Measurements from ENCODE around the gene CEP72. TPM values are rescaled to one million over a fixed set of nuclear protein-coding genes. Genes with fewer than 3 reads are reported as not detected.
"Not testable (repeated sequence)": the region's sequence is repeated elsewhere in the genome, so short reads cannot be mapped to it uniquely, and the experiment has no call there.

Gene CEP72
- total RNA-seq, 2 experiments from 2014 or later: 28.2 to 31.6 TPM

DNA sequence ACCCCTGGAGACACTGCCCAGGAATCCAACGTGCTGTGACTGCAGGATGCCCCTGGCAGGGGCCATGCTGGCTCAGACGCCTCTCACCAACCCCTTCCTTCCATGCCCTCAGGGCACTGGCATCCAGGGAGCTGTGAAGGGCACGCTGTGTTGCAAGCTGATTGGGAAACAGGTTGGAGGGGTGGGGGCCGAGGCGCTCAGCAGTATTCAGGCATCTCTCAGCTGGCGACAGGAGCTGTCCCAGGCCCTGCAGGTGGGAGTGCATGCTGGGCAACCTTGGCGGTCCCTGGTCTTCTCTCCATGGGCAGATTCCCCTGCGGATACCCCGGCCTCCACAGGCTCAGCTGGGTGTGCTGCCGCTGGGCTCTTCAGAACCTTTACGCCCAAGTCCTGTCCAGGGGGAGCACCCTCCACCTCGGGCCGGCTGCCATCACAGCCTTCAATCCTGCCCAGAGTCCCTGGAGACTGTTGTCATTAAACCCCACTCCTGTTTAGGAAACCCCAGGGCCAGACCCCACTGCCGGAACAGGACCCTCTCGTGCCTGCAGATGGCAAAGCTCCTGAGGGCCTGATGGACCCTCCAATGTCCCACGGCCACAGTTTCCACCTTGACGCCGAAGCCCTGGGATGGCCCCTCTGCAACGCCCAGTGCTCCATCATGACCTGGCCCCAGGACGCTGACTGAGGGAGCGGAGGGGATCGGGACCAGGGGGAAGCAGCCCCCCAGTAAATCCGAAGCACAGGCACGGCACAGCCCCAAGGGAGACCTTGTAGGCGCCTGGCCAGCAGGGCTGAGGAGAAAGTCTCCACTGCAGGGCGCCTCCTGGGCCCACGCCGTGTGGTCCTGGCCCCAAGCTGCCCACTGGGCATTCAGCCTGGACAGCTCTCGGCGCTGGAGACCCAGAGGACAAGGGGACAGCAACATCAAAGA lies 71.7 kb downstream of the CEP72 start:
- CTCF ChIA-PET: no interaction called here
- peak; percentile 4 for DNase-seq
- POLR2A ChIA-PET: no interaction called here
- Mint-ChIP-seq H3K4me3 (no peak overlapping the region), H3K4me1 (no peaks in the 10 kb centered on the region), H3K36me3 (ENCODE audit: low read depth) (no peaks in the 10 kb centered on the region), H3K9me3 (no peaks in the 10 kb centered on the region), H3K27ac (no peak overlapping the region), H3K27me3 (no peaks in the 10 kb centered on the region)

- Mint-ChIP-seq H3K36me3 (ENCODE audit: low read depth) (no peaks in the 10 kb centered on the region), H3K9me3 (no peaks in the 10 kb centered on the region), H3K4me1 (no peaks in the 10 kb centered on the region), H3K27ac (no peak overlapping the region), H3K27me3 (no peaks in the 10 kb centered on the region), H3K4me3 (no peak overlapping the region)
- POLR2A ChIA-PET: no interaction called here
- DNase-seq: peak; percentile 4
- CTCF ChIA-PET: no interaction called here
Measured at GRCh38 chr5:684751-685216, 72.6 kb downstream of the CEP72 start.

GRCh38 chr5:685262-686171 lies 73.4 kb downstream of the CEP72 start:
- no peaks in the 10 kb centered on the region for H3K4me1 Mint-ChIP-seq
- no peak for DNase-seq

DNA sequence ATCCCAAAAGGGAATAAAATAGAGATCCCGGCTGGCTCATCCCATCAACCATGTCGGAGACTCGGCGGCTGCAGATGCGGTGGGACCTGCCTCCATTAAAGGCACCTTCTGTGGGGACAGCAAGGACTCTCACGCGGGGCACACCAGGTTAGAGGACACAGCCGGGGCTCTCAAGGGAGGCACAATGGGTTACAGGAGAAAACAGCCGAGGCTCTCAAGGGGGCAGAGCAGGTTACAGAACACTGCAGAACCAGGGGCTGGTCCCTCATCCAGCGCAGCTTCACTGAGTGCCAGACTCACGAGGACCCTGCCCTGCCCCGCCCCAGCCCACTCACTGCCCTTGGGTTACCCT lies 74.0 kb downstream of the CEP72 start:
- H3K4me1 Mint-ChIP-seq; H3K27ac Mint-ChIP-seq; DNase-seq; H3K27me3 Mint-ChIP-seq; H3K9me3 Mint-ChIP-seq; H3K4me3 Mint-ChIP-seq; CTCF ChIA-PET; POLR2A ChIA-PET; H3K36me3 Mint-ChIP-seq (ENCODE audit: low read depth): not testable (repeated sequence)

More at GRCh38 chr5:685262-686171, 73.4 kb downstream of the CEP72 start:
- H3K36me3 Mint-ChIP-seq (ENCODE audit: low read depth): no peaks in the 10 kb centered on the region
- no peaks in the 10 kb centered on the region for H3K9me3 Mint-ChIP-seq
- POLR2A ChIA-PET: no interaction called here
- H3K27ac Mint-ChIP-seq: no peak overlapping the region
- no peaks in the 10 kb centered on the region for H3K27me3 Mint-ChIP-seq
- H3K4me3 Mint-ChIP-seq: no peak overlapping the region
- CTCF ChIA-PET: no interaction called here

- H3K4me1 Mint-ChIP-seq; H3K4me3 Mint-ChIP-seq; CTCF ChIA-PET; H3K27ac Mint-ChIP-seq; H3K27me3 Mint-ChIP-seq; DNase-seq; H3K36me3 Mint-ChIP-seq (ENCODE audit: low read depth); H3K9me3 Mint-ChIP-seq; POLR2A ChIA-PET: not testable (repeated sequence)
Measured at GRCh38 chr5:686936-687335, 74.8 kb downstream of the CEP72 start.

DNA sequence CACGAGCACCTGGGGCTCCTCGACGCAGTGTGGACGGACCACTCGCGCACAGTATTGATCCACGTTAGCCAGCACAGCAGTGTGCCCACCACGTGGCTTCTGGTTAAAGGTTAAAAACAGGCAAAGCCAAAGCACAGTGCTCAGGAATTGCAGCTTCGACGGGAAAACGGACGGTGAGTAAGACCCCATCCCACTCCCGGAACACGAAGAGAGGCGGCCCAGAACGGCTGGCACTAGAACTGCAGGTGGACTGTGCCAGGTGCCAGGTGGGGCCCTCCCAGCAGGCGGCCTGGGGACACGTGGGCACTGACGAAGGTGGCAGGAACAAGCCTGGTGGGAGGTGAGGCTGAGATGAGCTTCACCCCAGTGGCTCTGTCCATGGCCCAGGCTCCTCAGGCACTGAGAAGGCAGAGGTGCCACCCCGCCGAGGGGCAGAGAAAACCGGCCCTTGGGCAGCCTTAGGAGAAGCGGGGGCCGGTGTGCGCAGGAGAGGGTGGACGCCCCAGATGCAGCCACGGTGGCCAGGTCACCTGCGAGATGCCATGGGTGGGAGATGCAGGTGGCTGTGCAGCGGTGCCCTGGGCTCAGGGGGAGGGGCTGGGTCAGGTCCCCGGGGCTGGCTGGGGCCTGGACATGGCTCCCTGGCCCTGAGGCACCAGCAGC lies 76.3 kb downstream of the CEP72 start:
- H3K4me1 Mint-ChIP-seq; H3K36me3 Mint-ChIP-seq (ENCODE audit: low read depth); POLR2A ChIA-PET; H3K27me3 Mint-ChIP-seq; DNase-seq; CTCF ChIA-PET; H3K4me3 Mint-ChIP-seq; H3K9me3 Mint-ChIP-seq; H3K27ac Mint-ChIP-seq: not testable (repeated sequence)

DNA sequence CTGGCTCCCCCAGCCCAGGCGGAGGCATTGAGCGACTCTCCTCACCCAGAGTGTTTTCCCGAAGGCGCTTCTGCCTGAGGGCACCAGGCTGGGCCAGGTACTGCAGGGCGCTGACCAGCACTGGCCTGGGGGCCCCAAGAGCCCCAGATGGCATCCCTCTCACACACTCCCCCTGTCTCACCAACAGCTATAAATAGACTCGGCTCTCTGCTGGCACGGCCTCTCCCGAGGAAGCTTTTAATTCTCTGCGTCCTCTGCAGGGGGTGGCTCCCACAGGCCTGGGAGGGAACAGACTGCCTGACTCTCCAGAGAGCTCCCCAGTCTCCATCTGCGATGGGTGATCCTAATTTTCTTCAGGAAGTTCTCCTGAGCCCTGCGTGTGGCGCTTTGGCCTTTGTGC lies 78.2 kb downstream of the CEP72 start:
- H3K27me3 Mint-ChIP-seq; H3K36me3 Mint-ChIP-seq (ENCODE audit: low read depth); CTCF ChIA-PET; DNase-seq; H3K4me1 Mint-ChIP-seq; H3K27ac Mint-ChIP-seq; H3K4me3 Mint-ChIP-seq; POLR2A ChIA-PET; H3K9me3 Mint-ChIP-seq: not testable (repeated sequence)

DNA sequence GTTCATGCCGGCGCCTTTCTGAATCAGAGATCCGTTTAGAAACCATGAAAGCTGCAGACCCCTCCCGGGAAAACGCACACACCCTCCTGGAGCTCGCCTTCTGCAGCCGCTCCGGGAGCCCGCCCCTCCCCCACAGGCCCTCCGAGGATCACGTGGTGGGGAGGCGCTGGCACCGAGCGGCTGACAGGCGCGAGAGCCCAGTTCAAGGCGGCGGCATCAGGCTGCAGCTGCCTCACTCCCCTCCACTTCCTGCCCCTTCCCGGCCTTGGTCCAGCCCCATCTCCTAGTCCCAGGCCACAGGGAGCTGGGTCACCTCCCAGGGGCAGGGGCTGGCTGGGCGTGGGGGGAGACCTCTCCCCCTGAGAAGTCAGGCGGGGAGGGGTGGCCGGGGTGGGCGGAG lies 78.9 kb downstream of the CEP72 start:
- CTCF ChIA-PET; H3K4me3 Mint-ChIP-seq; H3K4me1 Mint-ChIP-seq; POLR2A ChIA-PET; H3K9me3 Mint-ChIP-seq; H3K27me3 Mint-ChIP-seq; H3K36me3 Mint-ChIP-seq (ENCODE audit: low read depth); DNase-seq; H3K27ac Mint-ChIP-seq: not testable (repeated sequence)

DNA sequence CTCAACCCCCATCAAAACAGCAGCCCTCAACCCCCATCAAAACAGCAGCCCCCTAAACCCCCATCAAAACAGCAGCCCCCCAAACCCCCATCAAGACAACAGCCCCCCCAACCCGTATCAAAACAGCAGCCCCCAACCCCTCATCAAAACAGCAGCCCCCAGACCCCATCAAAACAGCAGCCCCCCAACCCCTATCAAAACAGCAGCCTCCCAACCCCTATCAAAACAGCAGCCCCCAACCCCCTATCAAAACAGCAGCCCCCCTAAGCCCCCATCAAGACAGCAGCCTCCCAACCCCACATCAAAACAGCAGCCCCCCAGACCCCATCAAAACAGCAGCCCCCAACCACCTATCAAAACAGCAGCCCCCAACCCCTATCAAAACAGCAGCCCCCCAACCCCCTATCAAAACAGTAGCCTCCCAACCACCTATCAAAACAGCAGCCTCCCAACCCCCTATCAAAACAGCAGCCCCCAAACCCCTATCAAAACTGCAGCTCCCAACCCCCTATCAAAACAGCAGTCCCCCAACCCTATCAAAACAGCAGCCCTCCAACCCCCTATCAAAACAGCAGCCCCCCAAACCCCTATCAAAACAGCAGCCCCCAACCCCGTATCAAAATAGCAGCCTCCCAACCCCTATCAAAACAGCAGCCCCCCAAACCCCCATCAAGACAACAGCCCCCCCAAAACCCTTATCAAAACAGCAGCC lies 79.8 kb downstream of the CEP72 start:
- Mint-ChIP-seq H3K4me3 (no peak overlapping the region), H3K36me3 (ENCODE audit: low read depth) (no peaks in the 10 kb centered on the region), H3K4me1 (no peaks in the 10 kb centered on the region), H3K9me3 (no peaks in the 10 kb centered on the region), H3K27ac (no peak overlapping the region), H3K27me3 (peaks cover 3% of the 10 kb centered on the region)
- DNase-seq: no peak
- ChIA-PET POLR2A (no interaction called here), CTCF (no interaction called here)

- H3K9me3 Mint-ChIP-seq; H3K36me3 Mint-ChIP-seq (ENCODE audit: low read depth); H3K4me1 Mint-ChIP-seq; CTCF ChIA-PET; H3K27me3 Mint-ChIP-seq; DNase-seq; H3K27ac Mint-ChIP-seq; POLR2A ChIA-PET; H3K4me3 Mint-ChIP-seq: not testable (repeated sequence)
Measured at GRCh38 chr5:692529-693041, 80.4 kb downstream of the CEP72 start.

GRCh38 chr5:693271-694041 lies 81.3 kb downstream of the CEP72 start, which contains the start of gene TPPP:
TSS of gene TPPP (minus strand) at chr5:693352. CDS start at chr5:678060, 15,292 bp downstream.
- H3K9me3 Mint-ChIP-seq; H3K4me1 Mint-ChIP-seq; POLR2A ChIA-PET; H3K4me3 Mint-ChIP-seq; H3K36me3 Mint-ChIP-seq (ENCODE audit: low read depth); CTCF ChIA-PET; H3K27ac Mint-ChIP-seq: not testable (repeated sequence)
- DNase-seq: peak; percentile 76
- peaks cover 14% of the 10 kb centered on the region for H3K27me3 Mint-ChIP-seq

DNA sequence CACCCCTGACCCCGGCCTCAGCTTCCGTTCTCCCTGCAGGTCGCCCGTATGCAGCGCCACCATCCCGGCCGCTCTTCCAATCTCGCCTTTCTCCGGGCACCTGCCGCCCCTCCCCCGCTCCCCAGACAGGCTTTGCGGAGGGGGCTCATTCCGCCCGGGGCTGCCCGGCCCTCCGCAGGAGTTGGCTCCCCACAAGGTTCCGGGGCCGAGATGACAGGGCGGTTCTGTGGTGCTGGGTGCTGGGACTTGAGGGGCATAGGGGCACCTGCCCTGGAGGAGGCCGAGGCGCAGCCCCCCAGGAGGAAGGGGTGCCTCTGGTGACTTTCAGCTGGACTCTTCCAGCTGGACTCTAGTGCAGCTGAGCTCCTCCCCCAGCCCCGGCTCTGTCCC lies 81.9 kb downstream of the CEP72 start:
- H3K27ac Mint-ChIP-seq; H3K4me3 Mint-ChIP-seq; POLR2A ChIA-PET; H3K9me3 Mint-ChIP-seq; DNase-seq; CTCF ChIA-PET; H3K36me3 Mint-ChIP-seq (ENCODE audit: low read depth); H3K4me1 Mint-ChIP-seq: not testable (repeated sequence)
- peaks cover 19% of the 10 kb centered on the region for H3K27me3 Mint-ChIP-seq
